Measurements from ENCODE around the gene RAMACL.

- TF ChIP-seq CTCF (conservative IDR thresholded peaks at IDR 0.05; ENCODE audit: low read depth, low read length) (no peak), EZH2 (IDR thresholded peaks at IDR 0.05; ENCODE audit: borderline replicate concordance, low read depth, low read length, poor library complexity, severe bottlenecking) (no peak)
These were observed 7.8 kb downstream of the RAMACL start for GRCh38 chr6:166578536-166579236.

All from A673 (cell line).